Stimulated activated CD4-positive, alpha-beta T cell treated with anti-CD3 and anti-CD28 coated beads, Interleukin-2, amount 100 ng/mL, for 24 hours (primary cell): ENCODE measurements around the gene IMPG2.
"Not testable (repeated sequence)": the region's sequence is repeated elsewhere in the genome, so short reads cannot be mapped to it uniquely, and the experiment has no call there.

Experiments
- DNase-seq, 2 donors: peaks; one replicate each; pipeline ENCODE4 v3.0.0-alpha.2; 2020

IMPG2 gene

DNA sequence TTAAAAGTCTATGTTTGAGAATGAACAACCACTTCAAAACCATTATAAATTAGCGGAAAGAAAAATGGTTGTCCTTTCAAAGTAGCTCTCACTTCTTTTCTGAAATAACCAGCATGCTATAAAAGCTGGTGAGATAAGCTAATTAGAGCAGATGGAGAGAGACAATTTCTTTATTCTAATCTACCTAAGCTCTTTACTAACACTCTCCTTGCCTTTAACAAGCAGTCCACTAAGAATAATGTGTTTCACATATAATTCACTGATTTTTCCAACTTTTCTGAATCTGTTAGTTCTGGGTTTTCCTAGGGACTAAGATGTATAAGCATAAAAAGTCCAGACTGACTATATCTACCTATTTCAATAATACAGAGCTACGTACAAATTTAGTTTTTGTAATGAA, at the start of gene IMPG2:
Gene IMPG2, minus strand, starts transcription at position 101 of the 400 bp plus-strand sequence. CDS start 203 bp downstream, outside the sequence.
- DNase-seq: no peak

- no peak for DNase-seq
Observed at GRCh38 chr3:101362406-101362805, 42.0 kb upstream of the IMPG2 start.

DNA sequence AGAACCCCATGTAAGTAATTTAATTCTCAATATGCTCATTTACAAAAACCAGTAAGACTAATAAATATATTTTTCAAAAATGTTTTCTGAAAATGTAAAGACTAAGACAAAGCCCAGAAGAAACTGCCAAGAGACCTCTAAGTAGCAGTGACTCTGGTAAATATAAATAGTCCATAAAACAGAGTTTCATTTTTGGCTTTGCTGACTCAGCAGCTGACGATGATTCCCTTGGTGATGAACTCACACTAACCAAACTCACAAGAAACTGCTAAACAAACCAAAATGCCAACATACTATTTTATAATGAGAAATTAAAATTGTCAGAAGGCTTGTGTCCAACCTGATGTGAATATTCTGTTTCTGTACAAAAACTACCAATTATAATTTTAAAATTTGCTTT, 31.5 kb upstream of the IMPG2 start:
- DNase-seq: no peak

DNA sequence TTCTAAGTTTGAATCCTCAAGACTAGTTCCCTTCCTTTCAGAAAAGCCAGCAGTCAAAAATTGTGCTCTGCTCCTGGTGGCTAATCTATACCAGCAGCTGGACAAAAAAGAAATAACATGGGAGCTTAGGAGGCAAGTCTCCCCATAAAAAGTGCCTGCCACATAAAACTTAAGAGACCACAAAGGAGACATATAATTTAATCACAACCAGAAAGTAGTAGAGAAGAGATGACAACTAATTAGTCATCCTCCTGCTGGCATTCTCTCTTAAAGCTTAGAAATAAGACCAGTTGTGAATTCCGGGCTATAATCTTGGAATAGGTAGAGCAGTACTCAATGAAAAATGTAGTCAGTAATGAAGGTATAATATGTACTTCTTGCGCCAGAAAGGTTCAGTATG, 20.2 kb upstream of the IMPG2 start:
- no peak for DNase-seq

- DNase-seq: no peak
Observed at GRCh38 chr3:101333883-101334282, 13.5 kb upstream of the IMPG2 start.

- DNase-seq: no peak
Observed at GRCh38 chr3:101329016-101329673, 8.8 kb upstream of the IMPG2 start.

GRCh38 chr3:101325393-101326134, 5.2 kb upstream of the IMPG2 start:
- no peak for DNase-seq

- DNase-seq: no peak
Observed at GRCh38 chr3:101319531-101319930, 844 bp downstream of the IMPG2 start.

DNA sequence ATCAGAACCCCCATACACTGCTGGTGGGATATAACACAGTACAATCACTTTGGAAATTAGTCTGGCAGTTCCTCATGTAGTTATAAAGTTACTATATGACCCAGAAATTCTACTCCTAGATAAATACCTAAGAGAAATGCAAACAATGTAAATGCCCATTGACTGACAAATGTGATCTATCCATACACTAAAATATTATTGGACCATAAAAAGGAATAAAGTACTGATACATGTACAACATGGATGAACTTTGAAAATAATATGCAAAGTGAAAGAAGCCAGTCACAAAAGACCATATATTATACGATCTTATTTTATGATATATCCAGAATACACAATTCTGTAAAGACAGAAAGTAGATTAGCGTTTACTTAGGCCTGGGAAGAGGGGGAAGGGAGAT, 7.8 kb downstream of the IMPG2 start:
- DNase-seq: no peak

- no peak for DNase-seq
Observed at GRCh38 chr3:101311676-101312075, 8.7 kb downstream of the IMPG2 start.

DNA sequence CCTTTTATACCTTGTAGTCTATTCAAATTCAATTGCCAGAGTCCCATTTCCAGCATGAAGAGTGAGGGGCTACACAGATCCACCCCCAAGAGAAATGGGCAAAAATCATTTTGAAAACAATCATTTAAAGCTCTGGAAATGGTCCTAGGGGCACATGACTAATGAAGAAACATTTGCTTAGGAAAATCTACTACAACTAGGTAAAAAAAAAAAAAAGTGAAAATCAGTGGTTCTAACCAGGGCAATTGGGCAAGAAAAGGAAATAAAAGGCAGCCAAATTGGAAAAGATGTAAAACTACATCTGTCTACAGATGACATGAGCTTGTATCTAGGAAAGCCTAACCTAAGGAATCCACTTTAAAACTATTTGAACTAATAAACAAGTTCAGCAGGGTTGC, 9.4 kb downstream of the IMPG2 start:
- no peak for DNase-seq

- DNase-seq: not testable (repeated sequence)
Observed at GRCh38 chr3:101308147-101308772, 12.1 kb downstream of the IMPG2 start.

GRCh38 chr3:101303836-101304235, 16.5 kb downstream of the IMPG2 start:
- no peak for DNase-seq

- no peak for DNase-seq
Observed at GRCh38 chr3:101303089-101303731, 17.2 kb downstream of the IMPG2 start.

DNA sequence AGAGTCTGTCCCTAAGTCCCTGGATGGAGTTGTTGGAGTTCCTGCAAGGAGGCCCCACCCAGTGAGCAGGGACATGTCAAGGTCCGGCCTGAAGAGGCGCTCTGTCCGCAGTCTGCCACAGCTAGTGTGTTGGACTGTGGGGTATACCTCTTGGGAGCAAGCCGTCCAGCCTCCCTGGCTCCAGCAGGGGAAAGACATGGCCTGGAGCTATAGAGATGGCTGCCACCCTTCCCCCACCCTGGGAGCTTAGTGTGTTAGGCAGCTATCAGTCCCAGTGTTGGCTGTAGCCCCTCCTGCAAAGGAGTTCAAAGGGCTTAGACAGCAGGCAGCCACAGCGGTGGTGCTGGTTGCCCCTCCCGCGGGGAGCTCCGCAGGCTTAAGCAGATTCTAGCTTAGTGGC, 20.3 kb downstream of the IMPG2 start:
- no peak for DNase-seq

DNA sequence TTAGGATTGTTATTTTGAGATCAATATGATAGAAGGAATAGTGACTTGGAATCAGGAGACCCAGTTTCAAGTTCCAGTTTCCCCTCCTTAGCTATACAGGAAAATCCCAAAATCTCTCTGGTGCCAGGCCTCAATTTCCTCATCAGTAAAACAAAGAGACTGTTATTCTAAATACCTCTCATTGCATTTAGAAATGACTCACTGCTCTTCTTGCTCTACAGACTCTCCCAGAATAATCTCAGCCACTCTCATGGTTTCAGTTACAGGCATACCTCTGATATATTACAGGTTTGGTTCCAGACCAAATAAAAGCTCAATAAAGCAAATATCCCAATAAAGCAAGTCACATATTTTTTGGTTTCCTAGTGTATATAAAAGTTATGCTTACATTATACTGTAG, 28.3 kb downstream of the IMPG2 start:
- no peak for DNase-seq

- DNase-seq: no peak
Observed at GRCh38 chr3:101288294-101288693, 32.1 kb downstream of the IMPG2 start.

GRCh38 chr3:101284757-101285156, 35.6 kb downstream of the IMPG2 start:
- no peak for DNase-seq

DNA sequence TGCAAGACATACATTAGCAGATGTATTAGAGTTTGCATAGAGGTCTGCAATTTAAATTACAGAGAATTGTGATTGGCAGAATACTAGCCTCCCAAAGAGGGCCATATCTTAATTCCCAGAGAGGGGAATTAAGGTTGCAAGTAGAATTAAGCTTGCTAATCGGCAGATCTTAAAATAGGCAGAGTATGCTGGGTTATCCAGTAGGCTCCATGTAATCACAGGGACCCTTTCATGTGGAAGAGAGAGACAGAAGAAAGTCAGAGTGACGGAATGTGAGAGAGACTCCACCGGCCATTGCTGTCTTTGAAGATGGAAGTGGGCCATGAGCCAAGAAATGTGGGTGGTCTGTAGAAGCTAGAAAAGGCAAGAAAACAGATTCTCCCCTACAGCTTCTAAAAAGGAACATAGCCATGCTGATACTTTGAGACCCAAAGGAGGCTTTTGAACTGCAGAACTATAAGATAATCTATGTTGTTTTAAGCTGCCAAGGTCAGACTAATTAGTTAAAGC, 38.8 kb downstream of the IMPG2 start:
- DNase-seq: no peak

GRCh38 chr3:101279765-101280385, 40.5 kb downstream of the IMPG2 start:
- no peak for DNase-seq

DNA sequence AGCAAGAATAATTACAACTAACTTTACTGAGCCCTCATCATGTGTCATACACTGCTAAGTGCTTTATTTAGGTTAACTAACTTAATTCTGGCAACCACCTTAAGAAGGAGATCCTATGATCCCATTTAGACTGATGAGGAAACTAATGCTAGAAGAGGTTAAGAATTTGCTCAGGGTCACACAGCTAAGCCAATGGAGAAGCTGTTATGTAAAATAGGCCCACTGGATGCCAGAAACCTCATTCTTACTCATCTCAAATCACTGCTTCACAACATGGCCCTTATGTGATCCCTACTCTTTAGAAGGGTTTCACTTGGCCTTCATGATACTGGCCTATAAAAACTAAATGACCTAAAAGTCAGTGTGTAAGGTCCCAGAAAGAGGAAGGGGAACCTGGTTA, 41.2 kb downstream of the IMPG2 start:
- DNase-seq: no peak

- no peak for DNase-seq
Observed at GRCh38 chr3:101278727-101279126, 41.6 kb downstream of the IMPG2 start.

- DNase-seq: no peak
Observed at GRCh38 chr3:101273608-101274007, 46.8 kb downstream of the IMPG2 start.
